Measurements from ENCODE around the gene RNF157.
A peak's percentile ranks its signal among the peaks of the same experiment; 100 is the strongest.

Gene RNF157

GRCh38 chr17:76157759-76158158 lies 82.5 kb downstream of the RNF157 start:
- Mint-ChIP-seq H3K4me1 (ENCODE audit: low read depth) (peaks cover 38% of the 10 kb centered on the region), H3K9me3 (ENCODE audit: low read depth) (no peaks in the 10 kb centered on the region), H3K27me3 (no peaks in the 10 kb centered on the region), H3K36me3 (peaks cover 13% of the 10 kb centered on the region), H3K27ac (no peak overlapping the region), H3K4me3 (no peak overlapping the region)

DNA sequence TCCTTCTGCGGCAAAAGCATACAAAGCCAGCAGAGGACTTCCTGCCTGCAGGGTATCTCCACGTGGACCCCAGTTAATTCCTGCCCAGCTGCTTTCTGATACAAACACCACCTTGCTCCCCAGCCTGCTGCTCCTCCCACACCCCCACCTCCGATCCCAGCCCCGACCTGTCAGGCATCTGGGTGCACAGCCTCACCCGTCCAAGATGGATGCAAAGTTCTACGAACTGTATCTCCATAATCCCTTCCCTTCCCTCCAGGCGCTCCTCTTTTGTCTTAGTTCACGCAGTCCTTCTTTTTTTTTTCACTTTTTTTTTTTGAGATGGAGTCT lies 83.7 kb downstream of the RNF157 start:
- peaks cover 49% of the 10 kb centered on the region for H3K4me1 Mint-ChIP-seq (ENCODE audit: low read depth)
- H3K4me3 Mint-ChIP-seq, result no peak overlapping the region
- H3K9me3 Mint-ChIP-seq (ENCODE audit: low read depth), result no peaks in the 10 kb centered on the region
- no peaks in the 10 kb centered on the region for H3K27me3 Mint-ChIP-seq
- no peak overlapping the region for H3K27ac Mint-ChIP-seq
- H3K36me3 Mint-ChIP-seq, result peaks cover 16% of the 10 kb centered on the region

GRCh38 chr17:76155988-76156661 lies 84.2 kb downstream of the RNF157 start:
- Mint-ChIP-seq H3K9me3 (ENCODE audit: low read depth) (no peaks in the 10 kb centered on the region), H3K27me3 (no peaks in the 10 kb centered on the region), H3K27ac (no peak overlapping the region), H3K4me1 (ENCODE audit: low read depth) (peaks cover 54% of the 10 kb centered on the region), H3K36me3 (peaks cover 17% of the 10 kb centered on the region), H3K4me3 (no peak overlapping the region)

- Mint-ChIP-seq H3K9me3 (ENCODE audit: low read depth) (no peaks in the 10 kb centered on the region), H3K27ac (peak overlapping the region; percentile 96), H3K4me3 (no peak overlapping the region), H3K4me1 (ENCODE audit: low read depth) (peaks cover 62% of the 10 kb centered on the region), H3K36me3 (peaks cover 20% of the 10 kb centered on the region), H3K27me3 (no peaks in the 10 kb centered on the region)
These were observed 85.1 kb downstream of the RNF157 start for GRCh38 chr17:76154936-76155845.

DNA sequence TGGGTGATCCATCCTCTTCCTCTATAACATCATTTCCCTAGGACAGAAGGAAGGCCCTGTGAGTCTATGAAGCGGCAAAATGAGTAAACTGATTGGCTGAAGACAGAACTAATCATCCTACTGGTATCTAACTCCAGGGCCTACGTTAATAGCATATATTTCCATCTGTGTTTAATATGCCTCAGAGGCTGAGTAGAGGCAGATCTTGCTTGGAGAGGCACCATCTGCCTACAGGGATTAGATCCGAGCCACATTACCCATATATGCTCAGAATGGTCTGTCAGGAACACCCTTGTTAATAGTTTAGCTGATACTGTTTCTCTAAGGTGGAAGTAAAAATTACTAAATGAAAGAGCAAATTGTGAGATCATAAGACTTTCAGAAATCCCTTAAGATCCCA lies 86.0 kb downstream of the RNF157 start:
- H3K27ac Mint-ChIP-seq, result peak overlapping the region; percentile 96

DNA sequence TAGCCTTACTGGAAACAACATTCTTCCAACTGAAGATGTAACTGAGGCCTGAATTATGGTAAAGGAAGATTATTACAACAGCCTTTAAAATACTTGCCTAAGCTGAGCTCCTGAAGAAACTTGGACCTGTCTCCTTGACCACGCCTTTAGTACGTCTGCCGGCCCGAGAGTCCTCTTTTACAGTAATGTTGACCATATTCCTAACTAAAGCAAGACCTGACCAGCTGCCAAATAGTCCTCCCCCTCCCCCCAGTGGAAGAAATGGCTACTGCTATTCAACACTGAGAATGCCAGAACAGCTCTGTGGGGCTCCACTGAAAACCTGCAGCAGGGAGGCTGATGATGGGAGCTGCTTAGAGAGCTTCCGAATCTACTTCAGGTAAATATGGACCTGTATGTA lies 86.7 kb downstream of the RNF157 start:
- H3K4me3 Mint-ChIP-seq, result no peak overlapping the region
- peaks cover 66% of the 10 kb centered on the region for H3K4me1 Mint-ChIP-seq (ENCODE audit: low read depth)
- H3K27me3 Mint-ChIP-seq, result no peaks in the 10 kb centered on the region
- H3K36me3 Mint-ChIP-seq, result peaks cover 24% of the 10 kb centered on the region
- H3K9me3 Mint-ChIP-seq (ENCODE audit: low read depth), result no peaks in the 10 kb centered on the region
- H3K27ac Mint-ChIP-seq, result peak overlapping the region; percentile 96

More for the DNA sequence above, 86.0 kb downstream of the RNF157 start:
- no peaks in the 10 kb centered on the region for H3K9me3 Mint-ChIP-seq (ENCODE audit: low read depth)
- H3K4me1 Mint-ChIP-seq (ENCODE audit: low read depth), result peaks cover 62% of the 10 kb centered on the region
- H3K27me3 Mint-ChIP-seq, result no peaks in the 10 kb centered on the region
- no peak overlapping the region for H3K4me3 Mint-ChIP-seq
- H3K36me3 Mint-ChIP-seq, result peaks cover 20% of the 10 kb centered on the region

- peaks cover 67% of the 10 kb centered on the region for H3K4me1 Mint-ChIP-seq (ENCODE audit: low read depth)
- peak overlapping the region; percentile 96 for H3K27ac Mint-ChIP-seq
- H3K27me3 Mint-ChIP-seq, result no peaks in the 10 kb centered on the region
- no peaks in the 10 kb centered on the region for H3K9me3 Mint-ChIP-seq (ENCODE audit: low read depth)
- H3K36me3 Mint-ChIP-seq, result peaks cover 24% of the 10 kb centered on the region
- peak overlapping the region; percentile 33 for H3K4me3 Mint-ChIP-seq
These were observed 87.1 kb downstream of the RNF157 start for GRCh38 chr17:76153202-76153601.

DNA sequence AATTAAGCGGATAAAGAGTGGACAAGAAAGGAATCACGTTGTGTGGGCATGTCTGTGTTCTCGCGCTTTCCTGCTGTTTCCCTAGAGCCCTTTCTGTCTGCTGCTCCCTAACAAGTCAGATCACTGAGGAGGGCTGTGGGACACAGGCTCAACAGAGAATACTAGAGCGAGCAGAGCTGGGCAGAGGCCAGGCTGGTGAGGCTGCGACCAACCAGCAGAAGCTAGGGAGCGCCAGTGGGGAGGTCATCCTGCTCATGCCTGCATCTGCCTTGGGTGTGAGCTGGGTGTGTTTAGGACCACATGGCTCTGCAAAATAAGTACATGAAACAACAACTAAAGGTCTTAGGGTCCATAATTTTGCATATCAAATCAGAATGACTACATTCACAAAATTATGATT lies 87.7 kb downstream of the RNF157 start:
- Mint-ChIP-seq H3K9me3 (ENCODE audit: low read depth) (no peaks in the 10 kb centered on the region), H3K4me1 (ENCODE audit: low read depth) (peaks cover 69% of the 10 kb centered on the region), H3K4me3 (peak overlapping the region; percentile 58), H3K36me3 (peaks cover 25% of the 10 kb centered on the region), H3K27me3 (no peaks in the 10 kb centered on the region), H3K27ac (peak overlapping the region; percentile 96)

- no peaks in the 10 kb centered on the region for H3K9me3 Mint-ChIP-seq (ENCODE audit: low read depth)
- peak overlapping the region; percentile 58 for H3K4me3 Mint-ChIP-seq
- no peaks in the 10 kb centered on the region for H3K27me3 Mint-ChIP-seq
- H3K27ac Mint-ChIP-seq, result peak overlapping the region; percentile 96
- peaks cover 24% of the 10 kb centered on the region for H3K36me3 Mint-ChIP-seq
- H3K4me1 Mint-ChIP-seq (ENCODE audit: low read depth), result peaks cover 71% of the 10 kb centered on the region
These were observed 88.3 kb downstream of the RNF157 start for GRCh38 chr17:76151896-76152454.

- H3K27me3 Mint-ChIP-seq, result no peaks in the 10 kb centered on the region
- H3K9me3 Mint-ChIP-seq (ENCODE audit: low read depth), result no peaks in the 10 kb centered on the region
- peak overlapping the region; percentile 27 for H3K4me3 Mint-ChIP-seq
- peak overlapping the region; percentile 96 for H3K27ac Mint-ChIP-seq
- peaks cover 22% of the 10 kb centered on the region for H3K36me3 Mint-ChIP-seq
- H3K4me1 Mint-ChIP-seq (ENCODE audit: low read depth), result peaks cover 75% of the 10 kb centered on the region
These were observed 89.3 kb downstream of the RNF157 start for GRCh38 chr17:76150712-76151622.

DNA sequence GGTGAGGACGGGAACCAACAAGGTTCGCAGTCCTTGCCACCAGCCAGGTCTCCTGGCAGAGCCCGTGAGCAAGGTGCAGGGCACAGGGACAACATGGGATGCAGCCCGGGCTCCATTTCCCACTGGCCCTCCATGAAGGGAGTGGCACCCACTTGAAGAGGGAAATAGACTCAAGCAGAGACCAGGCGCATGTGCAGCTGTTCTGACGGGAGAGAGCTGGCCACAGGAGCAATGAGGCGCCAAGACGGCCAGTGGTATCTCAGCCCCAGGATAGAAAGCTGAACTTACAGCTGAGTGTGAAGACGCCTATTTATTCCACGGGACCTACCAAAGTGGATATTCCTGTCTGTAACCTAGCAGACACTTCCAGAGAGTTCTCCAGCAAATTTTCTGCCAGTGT lies 91.1 kb downstream of the RNF157 start:
- Mint-ChIP-seq H3K36me3 (peaks cover 19% of the 10 kb centered on the region), H3K4me1 (ENCODE audit: low read depth) (peaks cover 76% of the 10 kb centered on the region), H3K27ac (peak overlapping the region; percentile 88), H3K27me3 (no peaks in the 10 kb centered on the region), H3K4me3 (no peak overlapping the region), H3K9me3 (ENCODE audit: low read depth) (no peaks in the 10 kb centered on the region)

DNA sequence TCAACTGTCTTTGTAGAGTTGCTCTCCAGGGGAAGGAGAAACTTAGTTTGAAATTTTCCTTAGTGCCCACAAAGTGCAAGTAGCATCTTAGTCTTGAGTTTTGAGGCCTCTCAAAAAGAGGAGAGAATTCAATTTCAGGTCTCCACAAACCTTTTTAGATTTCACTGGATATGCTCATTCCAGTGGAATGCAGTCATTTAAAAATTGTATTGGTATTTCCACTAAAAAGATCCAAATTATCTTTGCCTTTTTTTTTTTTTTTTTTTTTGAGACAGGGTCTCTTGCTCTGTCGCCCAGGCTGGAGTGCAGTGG lies 92.3 kb downstream of the RNF157 start:
- Mint-ChIP-seq H3K27me3 (no peaks in the 10 kb centered on the region), H3K4me1 (ENCODE audit: low read depth) (peaks cover 75% of the 10 kb centered on the region), H3K9me3 (ENCODE audit: low read depth) (no peaks in the 10 kb centered on the region), H3K27ac (peak overlapping the region; percentile 34), H3K36me3 (peaks cover 16% of the 10 kb centered on the region), H3K4me3 (no peak overlapping the region)

- no peak overlapping the region for H3K4me3 Mint-ChIP-seq
- H3K27me3 Mint-ChIP-seq, result no peaks in the 10 kb centered on the region
- peaks cover 16% of the 10 kb centered on the region for H3K36me3 Mint-ChIP-seq
- peaks cover 75% of the 10 kb centered on the region for H3K4me1 Mint-ChIP-seq (ENCODE audit: low read depth)
- no peaks in the 10 kb centered on the region for H3K9me3 Mint-ChIP-seq (ENCODE audit: low read depth)
- H3K27ac Mint-ChIP-seq, result peak overlapping the region; percentile 97
These were observed 92.9 kb downstream of the RNF157 start for GRCh38 chr17:76147211-76148014.
